ENCODE data around the gene TAS2R50. TPM values are rescaled to one million over a fixed set of nuclear protein-coding genes. Genes with fewer than 3 reads are reported as not detected.

The TAS2R50 gene
- total and polyA plus RNA-seq, 4 donors = 0.89 to 7.8 TPM; not detected in 2

GRCh38 chr12:11007608-11008007 is 20.9 kb upstream of the TAS2R50 start:
- H3K27me3 ChIP-seq (ENCODE audit: control insufficient read depth in 4 of 4, insufficient read depth in 4 of 4, low read length in 3 of 4) = no peaks in the 10 kb centered on the region
- no peak overlapping the region for H3K4me3 ChIP-seq (ENCODE audit: low read depth in 1 of 3, low read length in 3 of 3)
- H3K27ac ChIP-seq (ENCODE audit: low read depth in 1 of 2, low read length in 2 of 2) = no peak overlapping the region
- no peak overlapping the region for H3K9ac ChIP-seq (ENCODE audit: low read depth in 1 of 2, low read length in 2 of 2)
- no peaks in the 10 kb centered on the region for H3K9me3 ChIP-seq (ENCODE audit: control insufficient read depth in 4 of 4, low read length in 3 of 4)
- WGBS = 100% methylated on average over 1 of the region's 1 CpG
- no peaks in the 10 kb centered on the region for H3K36me3 ChIP-seq (ENCODE audit: control insufficient read depth in 4 of 4, insufficient read depth in 3 of 4, low read depth in 1 of 4, low read length in 3 of 4)
- no peaks in the 10 kb centered on the region for H3K4me1 ChIP-seq (ENCODE audit: control insufficient read depth in 4 of 4, insufficient read depth in 4 of 4, low read length in 3 of 4)
- no peak for TF ChIP-seq EGR1 (IDR thresholded peaks at IDR 0.05; ENCODE audit: low read depth in 2 of 2)
- TF ChIP-seq TAF1 (conservative IDR thresholded peaks at IDR 0.05) = no peak
- no peak for TF ChIP-seq GABPA (IDR thresholded peaks at IDR 0.05 in 1 of 2, conservative IDR thresholded peaks at IDR 0.05 in 1 of 2)
- TF ChIP-seq, protein P1, sequence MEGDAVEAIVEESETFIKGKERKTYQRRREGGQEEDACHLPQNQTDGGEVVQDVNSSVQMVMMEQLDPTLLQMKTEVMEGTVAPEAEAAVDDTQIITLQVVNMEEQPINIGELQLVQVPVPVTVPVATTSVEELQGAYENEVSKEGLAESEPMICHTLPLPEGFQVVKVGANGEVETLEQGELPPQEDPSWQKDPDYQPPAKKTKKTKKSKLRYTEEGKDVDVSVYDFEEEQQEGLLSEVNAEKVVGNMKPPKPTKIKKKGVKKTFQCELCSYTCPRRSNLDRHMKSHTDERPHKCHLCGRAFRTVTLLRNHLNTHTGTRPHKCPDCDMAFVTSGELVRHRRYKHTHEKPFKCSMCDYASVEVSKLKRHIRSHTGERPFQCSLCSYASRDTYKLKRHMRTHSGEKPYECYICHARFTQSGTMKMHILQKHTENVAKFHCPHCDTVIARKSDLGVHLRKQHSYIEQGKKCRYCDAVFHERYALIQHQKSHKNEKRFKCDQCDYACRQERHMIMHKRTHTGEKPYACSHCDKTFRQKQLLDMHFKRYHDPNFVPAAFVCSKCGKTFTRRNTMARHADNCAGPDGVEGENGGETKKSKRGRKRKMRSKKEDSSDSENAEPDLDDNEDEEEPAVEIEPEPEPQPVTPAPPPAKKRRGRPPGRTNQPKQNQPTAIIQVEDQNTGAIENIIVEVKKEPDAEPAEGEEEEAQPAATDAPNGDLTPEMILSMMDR (IDR thresholded peaks at IDR 0.05; ENCODE audit: low read depth, low read length, missing input control) = no peak
- TF ChIP-seq FOXA2 (IDR thresholded peaks at IDR 0.05) = no peak
- TF ChIP-seq REST (IDR thresholded peaks at IDR 0.05) = no peak
- TF ChIP-seq FOXA1 (IDR thresholded peaks at IDR 0.05) = no peak
- no peak for TF ChIP-seq RXRA (IDR thresholded peaks at IDR 0.05)
- TF ChIP-seq, protein P2, sequence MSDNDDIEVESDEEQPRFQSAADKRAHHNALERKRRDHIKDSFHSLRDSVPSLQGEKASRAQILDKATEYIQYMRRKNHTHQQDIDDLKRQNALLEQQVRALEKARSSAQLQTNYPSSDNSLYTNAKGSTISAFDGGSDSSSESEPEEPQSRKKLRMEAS (IDR thresholded peaks at IDR 0.05) = no peak
- no peak for TF ChIP-seq HNF4A (conservative IDR thresholded peaks at IDR 0.05)
- no peak for TF ChIP-seq JUND (IDR thresholded peaks at IDR 0.05)
- no peak for TF ChIP-seq YY1 (IDR thresholded peaks at IDR 0.05)
- DNase-seq (ENCODE audit: low spot score) = no peak

DNA sequence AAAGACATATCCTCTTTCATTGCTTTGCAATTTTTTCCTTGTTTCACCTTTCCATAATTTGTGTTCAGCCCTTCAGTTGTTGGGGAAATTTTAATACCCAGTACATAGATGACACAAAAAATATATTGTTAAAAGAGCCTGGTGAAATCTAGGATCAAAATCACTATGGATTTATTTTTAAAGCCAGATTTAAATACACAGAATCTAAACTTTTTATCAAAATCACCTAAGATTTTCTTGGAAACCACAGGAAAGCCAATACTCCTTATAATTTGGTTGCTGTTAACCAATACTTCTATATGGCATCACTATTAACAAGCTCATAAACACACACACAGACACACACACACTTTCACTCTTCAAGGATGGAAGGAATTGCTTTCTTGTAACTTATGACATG is 11.5 kb upstream of the TAS2R50 start, which contains the start of gene TAS2R20:
Gene TAS2R20, minus strand, starts transcription at position 101 of the 400 bp plus-strand sequence. CDS start 429 bp downstream, outside the sequence.
- no peak within 1 kb of the TSS for H3K9ac ChIP-seq (ENCODE audit: low read depth in 1 of 2, low read length in 2 of 2)
- H3K4me3 ChIP-seq (ENCODE audit: low read depth in 1 of 3, low read length in 3 of 3) = no peak within 1 kb of the TSS
- no peaks in the 10 kb centered on the region for H3K27me3 ChIP-seq (ENCODE audit: control insufficient read depth in 4 of 4, insufficient read depth in 4 of 4, low read length in 3 of 4)
- TF ChIP-seq HNF4G (IDR thresholded peaks at IDR 0.05) = no peak
- TF ChIP-seq JUND (IDR thresholded peaks at IDR 0.05) = no peak
- TF ChIP-seq SP1 (IDR thresholded peaks at IDR 0.05) = no peak
- TF ChIP-seq, protein P1 (IDR thresholded peaks at IDR 0.05; ENCODE audit: low read depth, low read length, missing input control) = no peak
- TF ChIP-seq FOXA1 (IDR thresholded peaks at IDR 0.05) = no peak
- TF ChIP-seq GABPA (IDR thresholded peaks at IDR 0.05 in 1 of 2, conservative IDR thresholded peaks at IDR 0.05 in 1 of 2) = no peak
- TF ChIP-seq YY1 (IDR thresholded peaks at IDR 0.05) = no peak
- no peak for TF ChIP-seq EGR1 (IDR thresholded peaks at IDR 0.05; ENCODE audit: low read depth in 2 of 2)
- no peak for TF ChIP-seq RAD21 (IDR thresholded peaks at IDR 0.05)
- no peak for TF ChIP-seq HNF4A (conservative IDR thresholded peaks at IDR 0.05)
- TF ChIP-seq, protein P2 (IDR thresholded peaks at IDR 0.05) = no peak
- no peak for TF ChIP-seq RXRA (IDR thresholded peaks at IDR 0.05)
- no peak for TF ChIP-seq TAF1 (conservative IDR thresholded peaks at IDR 0.05)
- no peak for TF ChIP-seq FOXA2 (IDR thresholded peaks at IDR 0.05)
- TF ChIP-seq, protein P3, sequence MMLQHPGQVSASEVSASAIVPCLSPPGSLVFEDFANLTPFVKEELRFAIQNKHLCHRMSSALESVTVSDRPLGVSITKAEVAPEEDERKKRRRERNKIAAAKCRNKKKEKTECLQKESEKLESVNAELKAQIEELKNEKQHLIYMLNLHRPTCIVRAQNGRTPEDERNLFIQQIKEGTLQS (IDR thresholded peaks at IDR 0.05) = no peak
- H3K36me3 ChIP-seq (ENCODE audit: control insufficient read depth in 4 of 4, insufficient read depth in 3 of 4, low read depth in 1 of 4, low read length in 3 of 4) = peaks cover 0 to 3% (median 1%) of the 10 kb centered on the region in 4 donors
- H3K9me3 ChIP-seq (ENCODE audit: control insufficient read depth in 4 of 4, low read length in 3 of 4) = no peaks in the 10 kb centered on the region
- no peak within 1 kb of the TSS for H3K27ac ChIP-seq (ENCODE audit: low read depth in 1 of 2, low read length in 2 of 2)
- no peak for DNase-seq (ENCODE audit: low spot score)
- no peaks in the 10 kb centered on the region for H3K4me1 ChIP-seq (ENCODE audit: control insufficient read depth in 4 of 4, insufficient read depth in 4 of 4, low read length in 3 of 4)
